Hepatocyte (in vitro differentiated cells): ENCODE data around the gene SEC16B. TPM values are rescaled to one million over a fixed set of nuclear protein-coding genes. Genes with fewer than 3 reads are reported as not detected.

Experiments used
- DNase-seq: peaks from one replicate; pipeline ENCODE4 v3.0.0-alpha.2; 2016; ENCODE audit warnings: low spot score
- H2AFZ ChIP-seq: fragments of 200-600 bp; sonication (generic); 2 replicates; pipeline ENCODE4 v1.6.0; 2016; ENCODE audit warnings: antibody characterized with exemption, mild to moderate bottlenecking
- H3K27ac ChIP-seq: fragments of 200-600 bp; sonication (generic); 2 replicates; pipeline ENCODE4 v1.5.1; 2016; ENCODE audit warnings: mild to moderate bottlenecking
- H3K27me3 ChIP-seq: fragments of 200-600 bp; sonication (generic); 2 replicates; pipeline ENCODE4 v1.6.1; 2016
- H3K36me3 ChIP-seq: fragments of 200-600 bp; sonication (generic); replicated peaks from 2 replicates; pipeline ENCODE4 v1.5.1; 2016; ENCODE audit warnings: low read depth; ENCODE audit not compliant: insufficient read depth
- H3K4me1 ChIP-seq: fragments of 200-600 bp; sonication (generic); 2 replicates; pipeline ENCODE4 v1.5.1; 2016; ENCODE audit warnings: mild to moderate bottlenecking, moderate library complexity; ENCODE audit not compliant: insufficient read depth
- H3K4me2 ChIP-seq: fragments of 200-600 bp; sonication (generic); 2 replicates; pipeline ENCODE4 v1.6.0; 2016
- H3K4me3 ChIP-seq: fragments of 200-600 bp; sonication (generic); 2 replicates; pipeline ENCODE4 v1.5.1; 2016; ENCODE audit warnings: mild to moderate bottlenecking
- H3K79me2 ChIP-seq: fragments of 200-600 bp; sonication (generic); 2 replicates; pipeline ENCODE4 v1.6.0; 2017; ENCODE audit warnings: mild to moderate bottlenecking
- H3K9me2 ChIP-seq: fragments of 200-600 bp; sonication (generic); replicated peaks from 2 replicates; pipeline ENCODE4 v1.6.0; 2017; ENCODE audit warnings: mild to moderate bottlenecking; ENCODE audit not compliant: insufficient read depth
- H3K9me3 ChIP-seq: fragments of 200-600 bp; sonication (generic); 2 replicates; pipeline ENCODE4 v1.5.1; 2016; ENCODE audit warnings: low read depth, mild to moderate bottlenecking
- H4K20me1 ChIP-seq: fragments of 200-600 bp; sonication (generic); 2 replicates; pipeline ENCODE4 v1.6.0; 2016; ENCODE audit warnings: mild to moderate bottlenecking; ENCODE audit not compliant: insufficient read depth, poor library complexity, severe bottlenecking
- EZH2 ChIP-seq: fragments of 200-600 bp; sonication (generic); IDR thresholded peaks from 2 replicates; pipeline ENCODE4 v1.6.1; 2016; ENCODE audit warnings: antibody characterized with exemption, mild to moderate bottlenecking, borderline replicate concordance
- EZH2phosphoT487 ChIP-seq: fragments of 200-600 bp; sonication (generic); IDR thresholded peaks from one replicate; pipeline ENCODE4 v1.6.1; 2018; ENCODE audit warnings: antibody characterized with exemption, mild to moderate bottlenecking, low read depth, moderate library complexity; ENCODE audit not compliant: unreplicated experiment, severe bottlenecking
- WGBS: methylation state at CpG from one replicate; pipeline ENCODE4 v1.1.6; 2016; ENCODE audit warnings: low lambda C conversion rate; ENCODE audit errors: missing lambda C conversion rate; 5-methylcytosine and 5-hydroxymethylcytosine counted together
- polyA plus RNA-seq: library from polyadenylated mRNA; unstranded; fragments of >200 nt; fragmentation: Nextera tagmentation; extraction: Ambion mirVana; gene quantifications from 2 replicates; pipeline ENCODE4 v1.2.1, GENCODE V29; 2016
- total RNA-seq: library from RNA; depleted of rRNA; stranded (reverse); fragments of >200 nt; gene quantifications from 2 replicates; pipeline ENCODE4 v1.2.3, GENCODE V29; 2014
- TF ChIP-seq, protein P1 (sequence below): fragments of 200-600 bp; sonication (generic); IDR thresholded peaks from 2 replicates; pipeline ENCODE4 v1.5.1; 2016; ENCODE audit warnings: antibody characterized with exemption, mild to moderate bottlenecking; ENCODE audit not compliant: poor library complexity

Gene SEC16B
- total and polyA plus RNA-seq, 2 experiments from 2014 or later, result 8.4 to 9.1 TPM

DNA sequence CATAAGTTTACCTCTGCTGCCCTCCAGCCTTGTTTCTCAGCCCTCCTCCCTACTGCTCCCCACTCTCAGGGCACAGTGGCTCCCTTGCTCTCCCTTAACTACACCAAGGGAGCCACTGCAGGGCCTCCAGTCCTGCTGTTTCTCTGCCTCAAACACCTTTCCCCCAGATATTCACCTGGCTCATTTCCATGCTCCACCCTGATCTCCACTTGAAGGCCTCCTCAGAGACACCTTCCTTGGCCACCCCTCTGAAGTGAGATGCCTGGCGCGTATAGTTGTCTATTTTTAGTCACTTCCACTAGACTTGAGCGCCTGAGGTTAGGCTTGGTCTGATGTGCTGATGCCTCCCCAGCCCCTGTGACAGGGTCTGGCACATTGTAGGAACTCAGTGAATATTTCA is 34.9 kb downstream of the SEC16B start:
- Histone ChIP-seq H2AFZ (no peak overlapping the region), H3K9me2 (no peaks in the 10 kb centered on the region), H3K27me3 (no peaks in the 10 kb centered on the region), H3K4me2 (no peak overlapping the region), H3K27ac (no peak overlapping the region), H3K79me2 (no peaks in the 10 kb centered on the region), H4K20me1 (no peaks in the 10 kb centered on the region), H3K36me3 (no peaks in the 10 kb centered on the region), H3K9me3 (no peaks in the 10 kb centered on the region), H3K4me3 (no peak overlapping the region), H3K4me1 (no peaks in the 10 kb centered on the region)
- no peak for DNase-seq
- 95% methylated on average over 3 of the region's 3 CpGs for WGBS
- no peak for TF ChIP-seq EZH2phosphoT487
- TF ChIP-seq, protein P1, sequence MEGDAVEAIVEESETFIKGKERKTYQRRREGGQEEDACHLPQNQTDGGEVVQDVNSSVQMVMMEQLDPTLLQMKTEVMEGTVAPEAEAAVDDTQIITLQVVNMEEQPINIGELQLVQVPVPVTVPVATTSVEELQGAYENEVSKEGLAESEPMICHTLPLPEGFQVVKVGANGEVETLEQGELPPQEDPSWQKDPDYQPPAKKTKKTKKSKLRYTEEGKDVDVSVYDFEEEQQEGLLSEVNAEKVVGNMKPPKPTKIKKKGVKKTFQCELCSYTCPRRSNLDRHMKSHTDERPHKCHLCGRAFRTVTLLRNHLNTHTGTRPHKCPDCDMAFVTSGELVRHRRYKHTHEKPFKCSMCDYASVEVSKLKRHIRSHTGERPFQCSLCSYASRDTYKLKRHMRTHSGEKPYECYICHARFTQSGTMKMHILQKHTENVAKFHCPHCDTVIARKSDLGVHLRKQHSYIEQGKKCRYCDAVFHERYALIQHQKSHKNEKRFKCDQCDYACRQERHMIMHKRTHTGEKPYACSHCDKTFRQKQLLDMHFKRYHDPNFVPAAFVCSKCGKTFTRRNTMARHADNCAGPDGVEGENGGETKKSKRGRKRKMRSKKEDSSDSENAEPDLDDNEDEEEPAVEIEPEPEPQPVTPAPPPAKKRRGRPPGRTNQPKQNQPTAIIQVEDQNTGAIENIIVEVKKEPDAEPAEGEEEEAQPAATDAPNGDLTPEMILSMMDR, result no peak

DNA sequence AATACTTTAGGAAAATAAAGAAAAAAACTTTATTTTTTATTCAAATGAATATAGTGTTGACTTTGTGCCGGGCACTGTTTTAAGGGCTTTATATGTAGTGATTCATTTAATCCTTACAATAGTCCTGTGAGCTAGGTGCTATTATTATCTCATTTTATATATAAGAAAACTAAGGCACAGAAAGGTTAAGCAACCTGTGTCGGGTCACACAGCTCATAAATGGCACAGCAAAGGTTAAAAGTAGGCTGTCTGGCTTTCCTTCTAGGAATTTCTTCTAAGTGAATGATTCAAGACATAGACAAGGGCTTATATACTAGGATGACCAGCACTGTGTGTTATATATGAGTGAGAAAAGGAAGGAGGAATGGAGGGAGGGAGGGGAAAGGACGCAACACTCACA is 35.4 kb downstream of the SEC16B start:
- Histone ChIP-seq H3K27ac (no peak overlapping the region), H3K9me3 (no peaks in the 10 kb centered on the region), H3K36me3 (no peaks in the 10 kb centered on the region), H2AFZ (no peak overlapping the region), H3K9me2 (no peaks in the 10 kb centered on the region), H3K4me3 (no peak overlapping the region), H3K4me1 (no peaks in the 10 kb centered on the region), H3K79me2 (no peaks in the 10 kb centered on the region), H4K20me1 (no peaks in the 10 kb centered on the region), H3K27me3 (no peaks in the 10 kb centered on the region), H3K4me2 (no peak overlapping the region)
- 94% methylated on average over 3 of the region's 3 CpGs for WGBS
- no peak for DNase-seq
- TF ChIP-seq, protein P1, result no peak
- TF ChIP-seq EZH2, result no peak
- TF ChIP-seq EZH2phosphoT487, result no peak

DNA sequence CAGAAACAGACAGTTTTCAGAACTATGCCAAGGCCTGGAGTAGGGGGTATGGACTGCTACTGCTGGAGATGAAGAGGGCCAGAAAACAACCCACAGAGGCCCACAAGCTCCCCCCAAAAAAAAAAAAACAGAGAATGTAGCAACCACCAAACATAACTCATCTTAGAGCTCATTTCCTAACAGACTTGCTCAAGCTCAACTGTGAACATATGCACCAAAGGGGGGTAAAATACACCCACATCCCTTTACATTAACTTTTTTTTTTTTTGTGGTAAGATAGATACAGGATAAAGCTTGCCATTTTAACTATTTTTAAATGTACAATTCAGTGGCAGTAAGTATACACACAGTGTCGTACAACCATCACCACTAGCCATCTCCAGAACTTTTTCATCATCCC is 36.0 kb downstream of the SEC16B start:
- Histone ChIP-seq H3K27ac (no peak overlapping the region), H3K9me2 (no peaks in the 10 kb centered on the region), H3K4me1 (no peaks in the 10 kb centered on the region), H3K4me2 (no peak overlapping the region), H4K20me1 (no peaks in the 10 kb centered on the region), H3K36me3 (no peaks in the 10 kb centered on the region), H3K4me3 (no peak overlapping the region), H3K9me3 (no peaks in the 10 kb centered on the region), H3K79me2 (no peaks in the 10 kb centered on the region), H2AFZ (no peak overlapping the region), H3K27me3 (no peaks in the 10 kb centered on the region)
- WGBS, result 94% methylated on average over 1 of the region's 1 CpG
- no peak for TF ChIP-seq EZH2
- no peak for TF ChIP-seq EZH2phosphoT487
- TF ChIP-seq, protein P1, result no peak
- DNase-seq, result no peak

DNA sequence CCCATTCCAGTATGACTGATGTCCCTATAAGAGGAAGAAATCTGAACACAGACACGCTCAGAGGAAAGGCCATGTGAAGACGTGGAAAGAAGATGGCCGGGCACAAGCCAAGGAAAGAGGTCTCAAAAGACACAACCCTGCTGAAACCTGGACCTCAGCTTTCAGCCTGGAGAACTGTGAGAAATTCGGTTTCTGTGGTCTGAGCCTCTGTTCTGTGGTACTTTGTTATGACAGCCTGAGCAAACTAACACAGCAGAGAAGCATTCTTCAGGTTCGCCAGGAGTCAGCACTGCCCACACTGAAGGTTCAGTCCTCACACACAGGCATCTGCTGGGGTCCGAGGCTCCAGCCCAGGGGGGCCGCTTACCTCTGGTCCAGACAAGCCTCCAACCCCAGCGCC is 37.7 kb downstream of the SEC16B start:
- no peak overlapping the region for H3K4me3 ChIP-seq
- no peak for DNase-seq
- H3K27me3 ChIP-seq, result no peaks in the 10 kb centered on the region
- no peaks in the 10 kb centered on the region for H3K36me3 ChIP-seq
- H3K9me3 ChIP-seq, result no peaks in the 10 kb centered on the region
- no peak overlapping the region for H3K4me2 ChIP-seq
- WGBS, result 94% methylated on average over 8 of the region's 8 CpGs
- H3K4me1 ChIP-seq, result no peaks in the 10 kb centered on the region
- TF ChIP-seq EZH2 (no peak), EZH2phosphoT487 (no peak)
- TF ChIP-seq, protein P1, result no peak
- no peaks in the 10 kb centered on the region for H4K20me1 ChIP-seq
- no peaks in the 10 kb centered on the region for H3K9me2 ChIP-seq
- no peak overlapping the region for H3K27ac ChIP-seq
- H3K79me2 ChIP-seq, result no peaks in the 10 kb centered on the region
- H2AFZ ChIP-seq, result no peak overlapping the region
